RPMI8226 (cell line): ENCODE results near the gene STN1.
A peak's percentile ranks its signal among the peaks of the same experiment; 100 is the strongest.
"Not testable (repeated sequence)": the region's sequence is repeated elsewhere in the genome, so short reads cannot be mapped to it uniquely, and the experiment has no call there.

Experiments
- DNase-seq: peaks from one replicate; pipeline ENCODE4 v3.0.0-alpha.2; 2015

The STN1 gene

GRCh38 chr10:103856797-103857170, 61.2 kb downstream of the STN1 start:
- DNase-seq: no peak

- DNase-seq: no peak
Measured at GRCh38 chr10:103855852-103856796, 61.9 kb downstream of the STN1 start.

GRCh38 chr10:103855424-103855823, 62.6 kb downstream of the STN1 start, which contains the start of gene SH3PXD2A:
TSS of gene SH3PXD2A (minus strand) at chr10:103855576. CDS start at chr10:103855266, 310 bp downstream.
- DNase-seq: peak; percentile 26

GRCh38 chr10:103854686-103855391, 63.1 kb downstream of the STN1 start:
- DNase-seq: no peak

- DNase-seq: no peak
Measured at GRCh38 chr10:103854265-103854685, 63.7 kb downstream of the STN1 start.

- DNase-seq: no peak
Measured at GRCh38 chr10:103853428-103854264, 64.3 kb downstream of the STN1 start.

GRCh38 chr10:103852856-103853255, 65.1 kb downstream of the STN1 start:
- no peak for DNase-seq

- DNase-seq: no peak
Measured at GRCh38 chr10:103852189-103852711, 65.7 kb downstream of the STN1 start.

GRCh38 chr10:103851261-103851660, 66.7 kb downstream of the STN1 start:
- DNase-seq: no peak

GRCh38 chr10:103850572-103850895, 67.5 kb downstream of the STN1 start:
- DNase-seq: no peak

GRCh38 chr10:103849880-103850571, 68.0 kb downstream of the STN1 start:
- DNase-seq: no peak

- DNase-seq: no peak
Measured at GRCh38 chr10:103849212-103849877, 68.6 kb downstream of the STN1 start.

GRCh38 chr10:103847909-103848468, 70.0 kb downstream of the STN1 start:
- no peak for DNase-seq

- DNase-seq: no peak
Measured at GRCh38 chr10:103847346-103847745, 70.6 kb downstream of the STN1 start.

- DNase-seq: peak; percentile 60
Measured at GRCh38 chr10:103845972-103846371, 72.0 kb downstream of the STN1 start.

- not testable (repeated sequence) for DNase-seq
Measured at GRCh38 chr10:103845346-103845745, 72.6 kb downstream of the STN1 start.

- DNase-seq: no peak
Measured at GRCh38 chr10:103843854-103844570, 74.0 kb downstream of the STN1 start.

GRCh38 chr10:103843045-103843444, 74.9 kb downstream of the STN1 start:
- DNase-seq: no peak

- no peak for DNase-seq
Measured at GRCh38 chr10:103842605-103843004, 75.4 kb downstream of the STN1 start.

GRCh38 chr10:103841519-103841918, 76.5 kb downstream of the STN1 start:
- no peak for DNase-seq

- no peak for DNase-seq
Measured at GRCh38 chr10:103840740-103841070, 77.3 kb downstream of the STN1 start.
